ENCODE data around the gene CDC73. TPM values are rescaled to one million over a fixed set of nuclear protein-coding genes. Genes with fewer than 3 reads are reported as not detected.
"Not testable (repeated sequence)": the region's sequence is repeated elsewhere in the genome, so short reads cannot be mapped to it uniquely, and the experiment has no call there.

Gene CDC73
- total and polyA plus RNA-seq, 9 donors, result 11.9 to 59.2 (median 52.0) TPM

- no peak overlapping the region for H3K27ac ChIP-seq
- no peaks in the 10 kb centered on the region for H3K36me3 ChIP-seq
- H3K27me3 ChIP-seq, result no peaks in the 10 kb centered on the region
- no peaks in the 10 kb centered on the region for H3K9me3 ChIP-seq
- H3K4me3 ChIP-seq, result no peak overlapping the region
- 77 to 91% (median 87%) methylated on average over 9 of the region's 9 CpGs for whole genome bisulfite sequencing, 3 donors
- intact Hi-C loops (cut with DNase I), result no loop called here
- no peak for DNase-seq
- no peaks in the 10 kb centered on the region for H3K4me1 ChIP-seq (ENCODE audit: insufficient read depth)
- TF ChIP-seq EP300 (IDR thresholded peaks at IDR 0.05) (no peak), POLR2A (IDR thresholded peaks at IDR 0.05) (no peak), CTCF (IDR thresholded peaks at IDR 0.05) (no peak)
These were observed 8.4 kb upstream of the CDC73 start for GRCh38 chr1:193113258-193113991.

- H3K27me3 ChIP-seq, result no peaks in the 10 kb centered on the region
- no peak for DNase-seq
- H3K4me3 ChIP-seq, result no peak overlapping the region
- H3K27ac ChIP-seq, result no peak overlapping the region
- H3K4me1 ChIP-seq (ENCODE audit: insufficient read depth), result no peaks in the 10 kb centered on the region
- H3K36me3 ChIP-seq, result no peaks in the 10 kb centered on the region
- TF ChIP-seq EP300 (IDR thresholded peaks at IDR 0.05) (no peak), CTCF (IDR thresholded peaks at IDR 0.05) (no peak), POLR2A (IDR thresholded peaks at IDR 0.05) (no peak)
- H3K9me3 ChIP-seq, result no peaks in the 10 kb centered on the region
- intact Hi-C loops (cut with DNase I), result no loop called here
These were observed 7.9 kb upstream of the CDC73 start for GRCh38 chr1:193113992-193114332.

- Histone ChIP-seq H3K4me3 (no peak overlapping the region), H3K27ac (no peak overlapping the region), H3K9me3 (no peaks in the 10 kb centered on the region), H3K36me3 (no peaks in the 10 kb centered on the region), H3K4me1 (ENCODE audit: insufficient read depth) (no peaks in the 10 kb centered on the region), H3K27me3 (no peaks in the 10 kb centered on the region)
- intact Hi-C loops (cut with DNase I), result no loop called here
- no peak for DNase-seq
- WGBS, 3 donors, result 67 to 79% (median 73%) methylated on average over 6 of the region's 6 CpGs
- TF ChIP-seq EP300 (IDR thresholded peaks at IDR 0.05) (no peak), POLR2A (IDR thresholded peaks at IDR 0.05) (no peak), CTCF (IDR thresholded peaks at IDR 0.05) (no peak)
These were observed 7.2 kb upstream of the CDC73 start for GRCh38 chr1:193114485-193115095.

- intact Hi-C loops (cut with DNase I), result no loop called here
- Histone ChIP-seq H3K4me3 (no peak overlapping the region), H3K4me1 (ENCODE audit: insufficient read depth) (no peaks in the 10 kb centered on the region), H3K36me3 (no peaks in the 10 kb centered on the region), H3K27me3 (no peaks in the 10 kb centered on the region), H3K9me3 (no peaks in the 10 kb centered on the region), H3K27ac (no peak overlapping the region)
- TF ChIP-seq EP300 (IDR thresholded peaks at IDR 0.05) (no peak), CTCF (IDR thresholded peaks at IDR 0.05) (no peak), POLR2A (IDR thresholded peaks at IDR 0.05) (no peak)
- DNase-seq, result peak in 1 of 5 donors; percentile 35
- 21 to 31% (median 27%) methylated on average over 1 of the region's 1 CpG for WGBS, 3 donors
These were observed 6.1 kb upstream of the CDC73 start for GRCh38 chr1:193115629-193116227.

GRCh38 chr1:193117167-193117566, 4.7 kb upstream of the CDC73 start:
- H3K27me3 ChIP-seq; H3K9me3 ChIP-seq; intact Hi-C loops (cut with DNase I); H3K36me3 ChIP-seq; DNase-seq; H3K4me3 ChIP-seq; H3K4me1 ChIP-seq (ENCODE audit: insufficient read depth); H3K27ac ChIP-seq: not testable (repeated sequence)
- WGBS, 3 donors, result 93 to 97% (median 93%) methylated on average over 6 of the region's 6 CpGs

All from ovary (tissue), 9 donors.